Upper lobe of left lung (tissue), 6 donors: ENCODE data around the gene BCL2L2. TPM values are rescaled to one million over a fixed set of nuclear protein-coding genes. Genes with fewer than 3 reads are reported as not detected.

Experiments
- ATAC-seq, 2 donors: fragments of 200-7000 bp; cut with Tn5 transposase; one replicate each; pipeline ENCODE4 v1.9.1; 2022; ENCODE audit warnings: mild to moderate bottlenecking in 2 of 2, moderate library complexity in 2 of 2; ENCODE audit not compliant: low FRiP score in 2 of 2
- DNase-seq, 2 donors: peaks; one replicate each; pipeline ENCODE4 v3.0.0-alpha.2; 2019 to 2020
- H3K27ac ChIP-seq, 4 donors: fragments of 200-600 bp; sonication (generic); one replicate each; pipeline ENCODE4 v1.5.1; 2016 to 2019
- H3K27me3 ChIP-seq, 4 donors: fragments of 200-600 bp; sonication (generic); one replicate each; pipeline ENCODE4 v1.5.1; 2017 to 2019
- H3K36me3 ChIP-seq, 4 donors: fragments of 200-600 bp; sonication (generic); one replicate each; pipeline ENCODE4 v1.5.1; 2016 to 2019
- H3K4me1 ChIP-seq, 4 donors: fragments of 200-600 bp; sonication (generic); one replicate each; pipeline ENCODE4 v1.5.1; 2018 to 2019
- H3K4me3 ChIP-seq, 4 donors: fragments of 200-600 bp; sonication (generic); one replicate each; pipeline ENCODE4 v1.5.1; 2017 to 2019; ENCODE audit warnings: mild to moderate bottlenecking in 2 of 4, moderate library complexity in 1 of 4
- H3K9me3 ChIP-seq, 4 donors: fragments of 200-600 bp; sonication (generic); one replicate each; pipeline ENCODE4 v1.5.1; 2018 to 2019
- CTCF ChIP-seq, 6 experiments: fragments of 450-650 bp in 4 of 6; fragments of 200-600 bp in 2 of 6; sonication (generic) in 2 of 6; IDR thresholded peaks; one replicate each; pipeline ENCODE4 v1.5.1; 2016 to 2019; ENCODE audit warnings: antibody characterized with exemption in 6 of 6
- EP300 ChIP-seq, 4 donors: sonication (generic); formaldehyde crosslinking; IDR thresholded peaks; one replicate each; pipeline ENCODE4 v1.5.1; 2017; ENCODE audit warnings: antibody characterized with exemption in 4 of 4, control low read depth in 2 of 4
- POLR2A ChIP-seq, 4 donors: fragments of 450-650 bp; IDR thresholded peaks; one replicate each; pipeline ENCODE4 v1.5.1; 2016 to 2017; ENCODE audit warnings: antibody characterized with exemption in 4 of 4, mild to moderate bottlenecking in 2 of 4
- POLR2AphosphoS5 ChIP-seq, 2 donors: sonication (generic); formaldehyde crosslinking; IDR thresholded peaks; one replicate each; pipeline ENCODE4 v1.5.1; 2017; ENCODE audit warnings: antibody characterized with exemption in 2 of 2
- WGBS, 2 donors: methylation state at CpG; one replicate each; pipeline ENCODE4 v1.1.5; 2017 to 2018; 5-methylcytosine and 5-hydroxymethylcytosine counted together
- total RNA-seq, 6 donors: library from RNA; depleted of rRNA in 4 of 6; stranded (reverse); fragments of >200 nt in 4 of 6; gene quantifications; one replicate each; pipeline versions ENCODE4 v1.1.0 to v1.2.1, GENCODE V29; 2016 to 2021
- donor health status: DM: no; HTN: no; CAD: no; lungs with moderate emphysema.
- donor health status: DM: no; HTN: yes; CAD: no; lungs with severe emphysema.

Gene BCL2L2
- total RNA-seq, 6 donors from 2014 or later: 38.8 to 53.8 (median 47.3) TPM

- peak; percentile 63 to 89 for DNase-seq
- peak within 1 kb of the TSS in 2 of 4 donors; percentile 24 to 53 for H3K27ac ChIP-seq
These were observed 46.1 kb downstream of the BCL2L2 start, which contains the start of gene SLC22A17 for GRCh38 chr14:23352506-23353432. Gene SLC22A17, minus strand, starts transcription at chr14:23352887.

GRCh38 chr14:23353433-23353780 is 46.8 kb downstream of the BCL2L2 start:
- H3K4me1 ChIP-seq: peaks cover 6 to 22% (median 17%) of the 10 kb centered on the region in 4 donors
- ATAC-seq (no peak), DNase-seq (no peak)
- peaks cover 0 to 12% (median 1%) of the 10 kb centered on the region in 4 donors for H3K27me3 ChIP-seq
- no peak overlapping the region for H3K27ac ChIP-seq
- TF ChIP-seq EP300 (IDR thresholded peaks at IDR 0.05) (no peak), POLR2AphosphoS5 (IDR thresholded peaks at IDR 0.05) (no peak), POLR2A (IDR thresholded peaks at IDR 0.05) (no peak), CTCF (IDR thresholded peaks at IDR 0.05) (no peak)
- WGBS, 2 donors: 67 to 77% methylated on average over 5 of the region's 5 CpGs
- H3K36me3 ChIP-seq: peaks cover 0 to 5% (median 0%) of the 10 kb centered on the region in 4 donors
- H3K9me3 ChIP-seq: no peaks in the 10 kb centered on the region
- no peak overlapping the region for H3K4me3 ChIP-seq

More at GRCh38 chr14:23352506-23353432, 46.1 kb downstream of the BCL2L2 start, which contains the start of gene SLC22A17:
- peak within 1 kb of the TSS; percentile 63 to 77 (median 66) for H3K4me3 ChIP-seq
- H3K27me3 ChIP-seq: peaks cover 0 to 12% (median 1%) of the 10 kb centered on the region in 4 donors
- peaks cover 6 to 22% (median 17%) of the 10 kb centered on the region in 4 donors for H3K4me1 ChIP-seq
- 1 to 2% methylated on average over 7 to 35 of the region's 42 CpGs for WGBS, 2 donors
- peak; percentile 67 to 92 for ATAC-seq
- H3K9me3 ChIP-seq: no peaks in the 10 kb centered on the region
- TF ChIP-seq POLR2A (IDR thresholded peaks at IDR 0.05): peak in 2 of 4 donors; percentile 48 to 54
- TF ChIP-seq POLR2AphosphoS5 (IDR thresholded peaks at IDR 0.05): peak in 1 of 2 donors; percentile 69
- no peak for TF ChIP-seq CTCF (IDR thresholded peaks at IDR 0.05)
- peaks cover 0 to 5% (median 0%) of the 10 kb centered on the region in 4 donors for H3K36me3 ChIP-seq

- H3K27me3 ChIP-seq: peaks cover 0 to 12% (median 1%) of the 10 kb centered on the region in 4 donors
- TF ChIP-seq CTCF (IDR thresholded peaks at IDR 0.05): no peak
- no peak for TF ChIP-seq POLR2AphosphoS5 (IDR thresholded peaks at IDR 0.05)
- TF ChIP-seq EP300 (IDR thresholded peaks at IDR 0.05): no peak
- TF ChIP-seq POLR2A (IDR thresholded peaks at IDR 0.05): no peak
- WGBS, 2 donors: 78 to 82% methylated on average over 6 of the region's 6 CpGs
- H3K36me3 ChIP-seq: peaks cover 0 to 5% (median 0%) of the 10 kb centered on the region in 4 donors
- no peak for DNase-seq
- ATAC-seq: no peak
- H3K4me1 ChIP-seq: peaks cover 6 to 22% (median 17%) of the 10 kb centered on the region in 4 donors
- H3K27ac ChIP-seq: no peak overlapping the region
- H3K9me3 ChIP-seq: no peaks in the 10 kb centered on the region
- H3K4me3 ChIP-seq: no peak overlapping the region
These were observed 48.4 kb downstream of the BCL2L2 start for GRCh38 chr14:23354990-23355389.

- 86 to 93% methylated on average over 6 of the region's 6 CpGs for WGBS, 2 donors
- Histone ChIP-seq H3K9me3 (no peaks in the 10 kb centered on the region), H3K4me3 (no peak overlapping the region), H3K4me1 (peaks cover 6 to 22% (median 17%) of the 10 kb centered on the region in 4 donors), H3K36me3 (peaks cover 0 to 5% (median 0%) of the 10 kb centered on the region in 4 donors), H3K27me3 (peaks cover 0 to 12% (median 1%) of the 10 kb centered on the region in 4 donors), H3K27ac (no peak overlapping the region)
- DNase-seq (no peak), ATAC-seq (no peak)
- no peak for TF ChIP-seq EP300 (IDR thresholded peaks at IDR 0.05)
These were observed 49.3 kb downstream of the BCL2L2 start for GRCh38 chr14:23355871-23356435.

GRCh38 chr14:23356662-23357061 is 50.0 kb downstream of the BCL2L2 start:
- no peak for DNase-seq
- Histone ChIP-seq H3K27me3 (peaks cover 0 to 12% (median 1%) of the 10 kb centered on the region in 4 donors), H3K27ac (no peak overlapping the region), H3K4me1 (peaks cover 3 to 18% (median 14%) of the 10 kb centered on the region in 4 donors), H3K4me3 (no peak overlapping the region), H3K36me3 (peaks cover 0 to 5% (median 0%) of the 10 kb centered on the region in 4 donors), H3K9me3 (no peaks in the 10 kb centered on the region)
- ATAC-seq: no peak
- WGBS, 2 donors: 92 to 96% methylated on average over 4 of the region's 4 CpGs
- TF ChIP-seq POLR2AphosphoS5 (IDR thresholded peaks at IDR 0.05) (no peak), CTCF (IDR thresholded peaks at IDR 0.05) (no peak), EP300 (IDR thresholded peaks at IDR 0.05) (no peak), POLR2A (IDR thresholded peaks at IDR 0.05) (no peak)
